Epithelial cell of prostate (primary cell): ENCODE results near the gene HSF5.

Experiments
- DNase-seq: peaks from one replicate; pipeline ENCODE4 v3.0.0-alpha.2; 2011; ENCODE audit warnings: low read depth, low spot score
- H3K27ac ChIP-seq: fragments of 450-650 bp; 2 replicates; pipeline ENCODE4 v1.5.1; 2017; ENCODE audit warnings: mild to moderate bottlenecking

The HSF5 gene

GRCh38 chr17:58487589-58488427 lies at the start of gene HSF5:
HSF5 (minus strand) TSS chr17:58488408; CDS start chr17:58488274, 134 bp downstream.
- H3K27ac ChIP-seq: no peak within 1 kb of the TSS
- no peak for DNase-seq

DNA sequence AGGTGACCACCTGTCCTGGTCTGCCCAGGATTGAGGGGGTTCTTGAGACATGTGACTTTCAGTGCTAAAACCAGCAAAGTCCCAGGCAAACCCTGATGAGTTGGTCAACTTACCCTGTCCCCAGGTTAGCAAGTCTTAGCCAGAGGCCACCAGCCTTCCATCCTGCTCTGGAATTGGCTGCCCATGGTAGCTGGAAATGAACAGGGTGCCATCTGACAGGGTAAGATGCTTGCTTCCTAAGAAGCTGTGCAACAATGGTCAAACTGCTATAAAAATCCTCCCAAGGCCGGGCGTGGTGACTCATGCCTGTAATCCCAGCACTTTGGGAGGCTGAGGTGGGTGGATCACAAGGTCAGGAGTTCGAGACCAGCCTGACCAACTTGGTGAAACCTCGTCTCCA lies 49.1 kb upstream of the HSF5 start:
- DNase-seq: no peak
- H3K27ac ChIP-seq: no peak overlapping the region

DNA sequence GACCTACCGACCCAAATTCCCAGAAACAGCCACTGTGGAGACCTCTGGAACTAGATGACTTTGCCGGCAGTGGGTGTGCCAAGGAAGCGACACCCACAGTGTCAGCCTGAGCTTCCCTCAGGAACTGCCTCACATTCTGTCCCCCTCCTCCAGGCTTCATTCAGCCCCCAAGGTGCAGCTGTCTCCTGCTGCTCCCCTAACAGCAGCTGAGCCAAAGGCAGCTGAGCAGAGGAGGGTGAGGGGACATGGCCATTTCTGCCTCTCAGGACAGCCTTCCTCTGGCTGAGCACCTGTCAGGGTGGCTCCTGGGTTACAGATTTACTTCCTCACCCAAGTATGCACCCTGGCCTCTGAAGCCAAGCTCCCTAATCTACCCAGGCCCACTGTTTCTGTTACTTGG lies 48.3 kb upstream of the HSF5 start:
- no peak for DNase-seq
- no peak overlapping the region for H3K27ac ChIP-seq

- no peak for DNase-seq
Observed at GRCh38 chr17:58535431-58535830, 47.2 kb upstream of the HSF5 start.

GRCh38 chr17:58534901-58535421 lies 46.8 kb upstream of the HSF5 start:
- no peak for DNase-seq
- no peak overlapping the region for H3K27ac ChIP-seq

More at GRCh38 chr17:58535431-58535830, 47.2 kb upstream of the HSF5 start:
- no peak overlapping the region for H3K27ac ChIP-seq

DNA sequence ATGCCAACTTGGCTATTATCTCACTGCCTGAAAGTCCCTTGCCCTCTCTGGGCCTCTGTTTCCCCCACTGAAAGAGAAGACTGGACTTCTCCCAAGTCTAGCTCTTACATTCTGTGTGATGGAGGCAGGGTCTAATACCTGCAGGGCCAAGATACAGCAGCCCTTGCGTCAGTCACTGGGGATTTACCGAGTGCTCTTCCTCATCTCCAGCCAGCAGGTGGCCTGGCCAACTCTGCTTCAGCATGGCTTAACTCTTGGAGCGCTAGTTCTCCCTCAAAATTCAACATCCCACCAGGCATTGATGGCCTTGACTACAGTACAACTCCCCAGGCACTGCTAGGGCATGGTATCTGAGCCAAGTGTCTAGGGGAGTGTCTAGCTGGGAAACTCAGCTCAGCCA lies 46.1 kb upstream of the HSF5 start:
- H3K27ac ChIP-seq: no peak overlapping the region
- DNase-seq: no peak

DNA sequence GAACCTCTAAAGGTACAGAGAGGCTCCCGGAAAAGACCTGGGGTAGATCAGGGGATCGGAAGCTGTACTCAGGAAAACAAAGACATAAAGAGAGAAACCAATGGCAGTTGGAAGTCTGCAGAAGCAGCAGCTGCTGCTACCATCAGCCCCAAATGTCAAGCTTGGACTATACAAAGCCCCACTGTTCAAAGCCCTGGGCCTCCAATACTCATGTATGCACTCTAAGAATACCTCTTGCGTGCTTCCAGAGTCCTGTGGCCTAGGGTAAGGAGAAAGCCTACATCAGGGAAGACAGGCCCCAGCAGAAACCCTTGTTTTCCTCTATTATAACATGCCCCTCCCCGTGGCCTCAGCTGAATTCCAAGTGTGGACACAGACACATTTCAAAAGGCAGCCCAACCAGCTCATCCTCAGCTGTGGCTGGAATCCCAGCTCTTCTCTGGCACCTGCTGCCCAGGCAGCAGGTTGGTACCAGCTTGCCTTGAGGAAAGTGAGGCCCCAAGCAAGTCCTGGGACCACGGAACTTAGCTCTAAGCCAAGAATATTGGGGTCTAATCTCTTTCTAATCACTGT lies 45.5 kb upstream of the HSF5 start:
- no peak overlapping the region for H3K27ac ChIP-seq

DNA sequence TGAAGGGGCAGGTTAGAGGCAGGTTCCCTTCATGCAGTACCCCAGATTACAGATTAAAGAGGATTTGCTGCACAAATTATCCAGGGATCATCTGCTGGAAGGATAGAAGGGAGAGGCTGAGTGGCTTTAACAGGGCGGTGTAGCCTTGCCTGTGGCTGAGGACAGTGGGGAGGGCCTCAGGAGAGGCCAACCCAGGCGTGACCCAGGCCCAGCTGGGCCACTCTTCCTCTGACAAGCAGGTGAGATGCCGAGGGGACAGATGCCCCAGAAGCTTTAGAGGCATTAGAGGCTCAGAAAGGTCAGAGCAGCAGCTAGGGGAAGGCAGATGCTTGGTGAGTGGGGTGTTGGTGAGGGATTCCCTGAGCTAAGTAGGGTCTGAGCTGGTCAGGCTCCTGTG lies 44.3 kb upstream of the HSF5 start:
- no peak for DNase-seq
- H3K27ac ChIP-seq: no peak overlapping the region

More for the DNA sequence above, 45.5 kb upstream of the HSF5 start:
- DNase-seq: no peak

- DNase-seq: no peak
Observed at GRCh38 chr17:58531661-58532554, 43.7 kb upstream of the HSF5 start.

GRCh38 chr17:58531122-58531521 lies 42.9 kb upstream of the HSF5 start:
- no peak overlapping the region for H3K27ac ChIP-seq
- no peak for DNase-seq

More at GRCh38 chr17:58531661-58532554, 43.7 kb upstream of the HSF5 start:
- H3K27ac ChIP-seq: no peak overlapping the region

DNA sequence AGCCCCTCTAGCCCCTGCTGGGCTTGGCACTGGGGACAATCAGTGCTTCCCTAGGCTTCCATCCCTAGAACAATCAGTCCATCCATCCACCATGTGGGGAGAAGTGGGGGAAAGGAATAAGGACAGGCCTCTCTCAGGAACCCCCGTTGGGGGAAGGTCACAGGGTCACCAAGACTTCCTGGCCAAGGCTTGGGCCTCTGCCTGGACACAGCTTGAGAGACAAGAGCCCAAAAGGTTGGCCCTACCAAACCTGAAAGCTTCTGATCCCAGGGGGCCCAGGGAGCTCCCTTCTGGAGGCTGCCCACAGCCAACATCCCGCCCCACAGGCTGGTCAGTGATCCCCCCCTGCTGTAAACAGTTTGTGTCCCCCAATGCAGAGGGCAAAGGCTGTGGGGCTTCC lies 42.4 kb upstream of the HSF5 start:
- H3K27ac ChIP-seq: no peak overlapping the region
- no peak for DNase-seq

DNA sequence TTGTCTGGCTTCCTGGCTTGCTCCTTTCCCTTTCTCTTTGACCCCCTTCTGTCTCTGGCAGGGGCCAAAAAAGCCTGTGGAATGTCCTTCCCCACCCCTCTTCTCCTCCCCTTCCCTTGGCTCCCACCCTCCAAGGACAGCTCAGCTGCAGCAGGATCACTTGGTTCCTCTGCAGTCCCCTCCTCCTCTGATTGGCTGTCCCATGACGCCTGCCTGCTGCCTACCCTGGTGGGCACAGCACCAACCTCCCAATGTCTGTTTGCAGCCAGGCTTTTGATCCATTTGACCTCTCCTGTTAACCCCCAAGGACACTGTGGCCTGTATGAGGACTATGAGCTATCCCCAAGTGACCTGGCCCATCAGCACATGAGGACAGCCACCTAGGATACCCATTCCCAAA lies 41.1 kb upstream of the HSF5 start:
- DNase-seq: no peak
- H3K27ac ChIP-seq: no peak overlapping the region

DNA sequence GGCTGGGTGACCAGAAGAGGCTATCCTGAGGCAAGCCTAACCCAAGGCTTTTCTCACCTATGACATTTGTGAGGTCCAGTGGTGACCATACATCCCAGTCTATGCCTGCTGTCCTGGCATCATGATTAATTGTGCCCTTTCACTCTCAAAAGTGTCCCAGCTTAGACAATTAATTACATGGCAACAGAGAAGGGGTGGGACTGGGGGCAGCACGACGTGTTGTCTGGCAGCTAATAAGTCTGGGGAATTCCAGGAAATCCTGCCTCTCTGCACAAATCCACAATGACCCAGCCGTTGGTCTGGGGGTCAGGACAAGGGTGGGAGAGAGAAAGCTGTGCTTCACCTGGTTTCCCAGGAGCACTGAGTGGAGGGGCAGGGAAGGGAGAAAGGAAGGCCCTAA lies 40.2 kb upstream of the HSF5 start:
- H3K27ac ChIP-seq: no peak overlapping the region
- DNase-seq: no peak

DNA sequence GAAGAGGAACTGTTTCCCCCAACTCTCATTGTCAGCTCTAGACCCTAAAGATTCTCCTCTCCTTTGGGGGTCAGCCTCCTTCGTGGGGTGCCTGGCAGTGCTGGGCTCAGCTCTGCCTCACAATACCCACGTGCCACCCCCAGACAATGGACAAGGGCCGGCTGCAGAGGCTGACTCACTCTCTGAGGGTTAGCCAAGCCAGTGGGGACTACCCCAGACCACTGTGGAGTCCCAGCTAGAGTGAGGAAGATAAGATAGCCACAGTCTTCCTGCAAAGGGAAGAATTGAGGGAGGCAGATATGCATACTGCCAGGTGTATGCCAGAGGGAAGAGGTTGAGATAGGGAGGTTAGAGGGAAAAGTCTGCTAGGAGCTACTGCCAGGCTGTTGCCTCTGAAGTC lies 39.7 kb upstream of the HSF5 start:
- no peak for DNase-seq
- H3K27ac ChIP-seq: no peak overlapping the region

GRCh38 chr17:58527306-58527705 lies 39.1 kb upstream of the HSF5 start:
- H3K27ac ChIP-seq: no peak overlapping the region
- DNase-seq: no peak

DNA sequence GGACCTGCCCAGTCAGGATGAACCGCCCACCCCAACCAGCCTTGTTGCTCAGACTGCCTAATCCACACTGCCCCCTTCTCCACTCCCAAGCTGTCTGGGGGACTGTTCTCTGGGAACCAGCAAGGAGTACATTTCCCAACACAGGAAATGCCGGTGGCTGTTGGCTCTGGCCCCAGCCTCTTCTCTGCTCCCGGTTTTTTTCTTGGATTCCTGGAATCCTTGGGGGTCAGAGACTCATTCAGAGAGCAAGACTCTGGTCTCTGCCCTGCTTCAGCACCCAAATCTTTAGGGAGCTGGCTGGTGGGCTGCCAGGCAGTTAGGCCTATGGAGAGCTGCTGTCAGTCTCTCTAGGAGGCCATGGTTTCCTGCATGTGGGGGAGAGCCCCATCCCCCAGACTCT lies 37.0 kb upstream of the HSF5 start:
- peak overlapping the region; percentile 40 for H3K27ac ChIP-seq
- DNase-seq: no peak

- DNase-seq: no peak
- no peak overlapping the region for H3K27ac ChIP-seq
Observed at GRCh38 chr17:58521680-58522079, 33.5 kb upstream of the HSF5 start.

DNA sequence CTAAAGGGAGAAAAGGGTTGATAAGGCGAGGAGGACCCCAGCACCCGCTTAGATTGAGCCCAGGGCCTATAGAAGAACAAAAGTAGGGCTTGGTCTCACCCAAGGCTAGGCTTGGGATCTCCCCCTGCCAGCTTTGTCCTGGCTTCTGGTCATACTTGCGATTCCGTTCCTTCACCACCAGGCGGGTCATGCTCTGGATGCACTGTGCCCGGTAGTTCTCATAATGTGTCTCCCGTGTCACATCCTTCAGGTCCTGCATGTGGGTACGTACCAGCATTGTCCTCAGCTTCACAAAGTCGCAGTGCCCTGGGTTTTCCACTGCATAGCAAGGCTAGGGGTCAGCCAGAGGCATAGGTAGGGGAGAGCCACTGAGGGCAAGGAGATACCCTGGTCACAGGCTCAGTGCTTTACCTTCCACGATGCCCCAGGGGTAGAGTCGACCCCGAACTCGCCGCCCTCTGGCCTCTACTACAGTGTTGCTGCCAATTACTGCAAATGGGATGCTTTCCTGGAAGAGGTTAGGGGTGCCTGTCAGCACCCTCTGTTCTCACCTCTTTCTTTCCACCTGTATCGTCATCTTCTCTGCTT lies 32.7 kb upstream of the HSF5 start:
- DNase-seq: no peak
- H3K27ac ChIP-seq: no peak overlapping the region

- H3K27ac ChIP-seq: peak overlapping the region; percentile 93
- peak; percentile 99 for DNase-seq
Observed at GRCh38 chr17:58517928-58518609, 29.9 kb upstream of the HSF5 start.
